RPMI7951 (cell line): Measurements from ENCODE around the gene TPK1. TPM values are rescaled to one million over a fixed set of nuclear protein-coding genes. Genes with fewer than 3 reads are reported as not detected.
"Not testable (repeated sequence)": the region's sequence is repeated elsewhere in the genome, so short reads cannot be mapped to it uniquely, and the experiment has no call there.

ENCODE experiments used
- DNase-seq: peaks from one replicate; pipeline ENCODE4 v3.0.0-alpha.2; 2012; ENCODE audit warnings: low read depth
- total RNA-seq: library from RNA; depleted of rRNA; stranded (reverse); fragments of >200 nt; shearing (Covaris generic); gene quantifications from 2 replicates; pipeline ENCODE4 v1.2.3, GENCODE V29; 2014

The TPK1 gene
- total RNA-seq, 1 experiment from 2014 or later = 2.5 TPM

DNA sequence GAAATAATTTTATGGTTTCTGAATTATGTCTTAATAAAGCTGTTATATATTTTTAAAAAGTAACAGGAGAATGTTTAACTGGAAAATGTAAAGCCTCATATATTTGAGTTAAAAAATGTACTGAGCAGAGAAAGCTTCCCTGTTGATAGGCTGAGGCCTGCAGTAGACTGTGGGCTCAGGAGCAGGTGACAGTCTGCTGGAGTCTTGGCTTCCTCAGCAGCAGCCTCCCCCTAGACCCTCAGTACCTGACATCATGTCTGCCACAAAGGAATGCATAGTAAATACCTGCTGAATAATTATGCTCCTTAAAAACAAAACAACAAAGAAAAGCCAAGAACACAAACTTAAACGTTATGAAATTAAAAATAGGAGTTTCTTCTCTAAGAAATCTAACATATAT, 358.5 kb downstream of the TPK1 start:
- DNase-seq = no peak

DNA sequence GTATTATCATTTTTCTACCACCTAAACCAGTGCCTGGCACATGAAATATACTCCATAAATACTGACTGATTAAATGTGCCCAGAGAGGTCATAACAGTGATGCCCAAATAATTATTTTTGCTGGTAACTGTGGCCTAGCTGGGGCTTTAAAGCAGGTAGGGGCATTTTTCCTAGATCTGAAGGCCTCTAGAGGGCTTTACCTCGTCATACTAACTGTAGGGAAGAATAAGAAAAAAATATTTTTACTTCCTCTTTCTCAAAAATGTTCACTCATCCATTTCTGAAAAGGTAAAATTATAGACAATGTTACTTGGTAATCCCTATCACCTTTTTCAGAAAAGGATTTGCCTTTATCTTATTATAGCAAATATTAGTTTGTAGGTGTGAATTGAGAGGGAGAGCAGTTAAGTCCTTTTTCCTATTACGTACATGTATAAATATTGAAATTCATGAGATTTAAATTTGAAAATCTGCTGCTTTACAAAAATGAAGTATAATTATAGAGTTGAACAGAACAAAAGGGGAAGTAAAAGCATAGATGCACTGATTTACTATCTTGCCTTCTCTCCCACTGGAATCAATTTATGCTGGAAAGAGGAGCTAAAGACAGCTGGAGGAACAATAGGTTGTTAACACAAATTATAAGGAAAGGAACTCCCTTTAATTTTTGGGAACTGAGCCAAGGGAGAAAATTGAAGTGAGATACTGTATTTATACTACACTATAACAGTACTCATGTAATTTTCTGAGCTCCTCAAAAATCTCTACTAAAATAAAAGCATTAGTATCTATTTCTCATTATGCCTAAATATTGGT, 360.8 kb downstream of the TPK1 start:
- DNase-seq = no peak

DNA sequence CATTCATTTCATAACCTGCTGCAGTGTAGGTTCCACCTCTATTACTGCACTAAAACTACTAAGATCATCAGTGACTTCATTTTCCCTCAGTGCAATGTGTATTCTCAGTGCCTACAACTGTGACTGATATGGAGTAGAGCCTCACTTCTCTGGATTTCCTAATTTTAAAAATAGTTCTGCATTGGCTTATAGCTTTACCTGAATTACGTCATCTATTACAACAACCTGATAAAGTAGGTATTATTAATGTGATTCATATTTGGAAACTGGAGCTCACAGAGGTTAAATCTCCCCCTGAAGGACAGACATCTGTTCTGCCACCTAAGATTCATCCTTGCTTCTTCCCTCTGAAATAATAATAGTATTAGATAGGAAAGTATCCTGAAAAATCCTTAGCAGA, 361.5 kb downstream of the TPK1 start:
- no peak for DNase-seq

DNA sequence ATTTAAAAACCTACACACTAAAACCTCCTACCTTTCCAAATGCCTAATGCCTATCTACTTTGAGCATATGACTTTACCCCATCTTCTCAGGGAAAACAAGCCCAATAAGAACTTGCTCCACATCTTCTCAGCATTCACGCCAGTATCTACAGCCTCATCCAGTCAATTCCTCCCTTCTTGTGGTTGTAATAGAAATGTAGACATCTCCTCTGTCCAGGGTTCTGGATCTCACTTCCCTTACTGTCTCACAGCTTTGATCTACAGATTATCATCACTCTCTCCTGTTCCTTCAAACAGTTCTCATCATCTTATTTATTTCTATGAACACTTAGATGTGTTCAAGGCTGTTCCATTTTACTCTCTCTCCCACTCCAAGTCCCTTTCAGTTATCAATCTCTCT, 361.9 kb downstream of the TPK1 start:
- DNase-seq = no peak

DNA sequence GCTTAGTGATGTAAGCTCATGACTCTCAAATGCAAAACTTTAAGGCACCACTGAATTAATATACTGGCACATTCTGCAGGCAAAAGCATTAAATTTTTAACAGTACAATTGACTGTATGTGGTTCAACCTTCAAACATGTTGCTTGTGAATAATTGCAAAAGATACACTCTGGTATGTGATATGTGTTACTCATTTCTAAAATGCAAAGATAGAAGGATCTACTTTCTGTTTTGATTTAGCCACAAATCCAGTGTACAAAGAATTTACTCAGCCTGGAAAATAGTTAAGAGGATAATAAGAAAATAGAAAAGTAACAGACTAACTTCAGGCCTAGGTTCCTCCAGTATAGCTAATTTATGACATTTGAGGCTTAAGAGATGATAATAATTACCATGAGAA, 365.8 kb downstream of the TPK1 start:
- DNase-seq = no peak

DNA sequence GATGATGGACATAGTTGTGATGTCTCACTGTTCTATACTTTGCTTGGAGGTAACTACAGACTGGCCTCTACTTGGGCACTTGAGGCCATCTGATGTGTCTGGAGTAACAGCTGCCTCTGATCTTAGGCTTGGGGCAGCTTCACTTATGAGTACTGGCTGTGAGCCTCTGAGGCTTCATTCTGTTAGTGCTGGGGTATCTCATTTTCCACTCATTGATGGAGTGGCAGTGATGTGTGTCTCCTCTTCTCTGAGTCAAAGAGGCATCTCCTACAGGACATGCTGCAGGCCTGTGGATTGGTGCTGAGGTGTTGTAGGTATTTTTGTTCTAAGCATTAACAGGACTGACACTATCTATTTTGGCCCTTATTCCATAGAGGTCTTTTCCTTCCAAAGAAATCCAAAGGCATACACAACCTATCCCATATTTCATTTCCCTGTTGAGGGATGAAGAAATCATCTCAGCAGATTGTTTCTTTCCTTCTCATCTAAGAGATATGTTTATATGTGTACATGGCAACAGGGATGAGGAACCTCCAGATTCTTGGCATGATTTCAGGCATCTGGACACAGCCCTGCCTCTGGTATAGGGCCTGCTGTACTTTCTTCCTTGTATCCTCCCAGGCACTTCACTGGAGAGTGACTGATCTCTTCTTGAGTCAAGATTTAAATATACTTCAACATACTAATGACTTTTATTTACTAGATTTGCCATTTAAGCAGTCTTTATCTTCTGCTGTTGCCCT, 366.7 kb downstream of the TPK1 start:
- DNase-seq = no peak

DNA sequence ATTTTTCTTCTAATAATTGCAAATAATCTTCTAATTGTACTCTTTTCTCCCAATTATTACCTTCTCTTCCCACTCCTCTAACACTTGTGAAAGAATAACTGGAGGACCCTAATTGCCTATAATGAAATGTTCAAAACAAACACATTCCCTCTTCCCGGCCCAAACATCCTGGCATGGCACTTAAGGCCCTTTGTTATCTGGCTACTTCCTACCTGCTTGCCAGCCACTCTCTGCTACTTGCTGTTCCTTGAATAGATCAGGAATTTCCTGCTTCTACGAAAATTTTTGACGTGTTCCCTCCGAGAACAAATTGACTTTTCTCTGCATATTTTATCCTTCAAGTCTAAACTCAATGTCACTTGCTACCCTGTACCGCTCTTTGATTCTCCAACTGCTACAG, 376.2 kb downstream of the TPK1 start:
- DNase-seq = no peak

DNA sequence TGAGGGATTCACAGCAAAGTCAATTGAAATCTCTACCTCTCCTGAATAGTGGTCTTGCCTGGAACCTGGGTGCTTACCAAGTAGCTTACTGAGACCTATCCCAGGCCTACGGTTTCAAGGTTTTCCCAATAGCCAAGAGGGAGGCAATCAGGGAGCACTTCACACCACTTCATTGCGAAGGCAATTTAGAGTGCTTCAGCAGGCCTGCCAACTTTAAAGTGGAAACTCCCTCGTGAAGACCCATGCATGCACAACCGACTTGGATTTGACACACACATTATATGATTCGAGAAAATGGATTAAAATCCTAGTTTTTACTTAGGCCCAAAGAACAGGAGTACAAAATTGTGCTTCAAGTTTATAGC, 380.8 kb downstream of the TPK1 start:
- DNase-seq = no peak

DNA sequence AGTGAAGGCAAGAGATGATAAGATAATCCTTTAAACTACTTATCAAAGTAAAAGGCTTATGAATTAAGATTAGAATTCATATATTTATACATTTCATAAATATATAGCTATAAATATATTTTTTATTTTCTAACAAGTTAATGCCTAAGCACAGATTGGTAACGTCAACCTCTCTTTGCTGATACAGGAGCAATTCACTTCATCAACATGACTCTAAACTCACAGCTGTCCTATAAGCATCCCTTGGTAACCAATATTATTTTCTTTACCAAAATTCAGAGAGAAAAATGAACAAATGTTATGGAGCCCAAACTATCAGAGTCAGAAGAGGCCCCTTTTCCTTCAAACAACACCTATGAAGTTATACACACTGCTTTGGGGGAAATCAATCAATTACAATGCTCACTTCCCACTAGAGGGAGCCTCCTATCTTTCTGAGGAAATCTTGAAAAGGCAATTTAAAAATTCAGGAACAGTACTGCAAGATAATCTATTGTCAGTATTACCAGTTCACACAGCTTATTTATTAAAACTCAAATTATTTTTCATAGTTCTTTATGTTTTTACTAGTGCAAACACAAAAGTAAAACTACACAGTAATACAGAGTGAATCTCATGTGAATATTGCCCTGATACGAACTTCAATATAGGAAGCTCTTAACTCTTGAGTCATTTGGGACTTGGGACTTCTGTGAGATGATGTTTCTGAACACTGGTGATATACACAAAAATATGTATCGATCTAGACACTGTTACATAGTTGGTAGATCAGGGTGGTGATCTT, 381.4 kb downstream of the TPK1 start:
- no peak for DNase-seq

DNA sequence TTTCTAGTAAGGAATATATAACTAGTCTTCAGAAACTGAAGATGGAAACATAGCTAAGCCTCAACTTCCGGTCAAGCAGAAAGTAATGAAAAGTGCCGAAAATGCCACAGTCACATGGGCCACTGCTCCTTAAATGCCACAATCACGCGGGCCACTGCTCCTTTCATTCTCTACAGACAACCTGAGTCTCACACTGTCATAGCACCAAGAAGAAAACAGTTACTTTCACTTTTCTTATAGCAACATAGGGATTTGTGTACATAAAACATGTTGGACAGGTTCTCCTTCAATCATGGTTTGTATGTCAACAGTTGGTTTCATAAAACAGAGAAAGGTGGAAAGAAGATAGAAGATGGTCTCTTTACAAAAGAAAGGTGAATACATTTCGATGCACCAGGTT, 383.8 kb downstream of the TPK1 start:
- DNase-seq = no peak

DNA sequence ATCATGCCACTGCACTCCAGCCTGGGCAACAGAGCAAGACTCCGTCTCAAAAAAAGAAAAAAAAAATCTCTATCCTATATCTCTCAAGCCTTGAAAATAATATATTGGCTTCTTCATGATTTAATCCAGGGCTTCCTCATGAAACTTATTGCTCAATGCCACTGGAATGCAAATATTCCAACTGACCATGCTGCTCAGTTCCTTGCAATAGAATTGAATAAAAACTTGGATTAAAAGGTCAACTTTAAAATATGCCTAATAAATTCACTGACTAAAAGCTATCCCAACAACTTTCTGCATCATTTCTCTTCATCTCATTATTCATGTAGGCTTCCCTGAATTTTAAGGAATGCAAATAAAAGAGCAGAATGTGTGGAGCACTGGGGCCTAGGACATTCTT, 390.3 kb downstream of the TPK1 start:
- no peak for DNase-seq

DNA sequence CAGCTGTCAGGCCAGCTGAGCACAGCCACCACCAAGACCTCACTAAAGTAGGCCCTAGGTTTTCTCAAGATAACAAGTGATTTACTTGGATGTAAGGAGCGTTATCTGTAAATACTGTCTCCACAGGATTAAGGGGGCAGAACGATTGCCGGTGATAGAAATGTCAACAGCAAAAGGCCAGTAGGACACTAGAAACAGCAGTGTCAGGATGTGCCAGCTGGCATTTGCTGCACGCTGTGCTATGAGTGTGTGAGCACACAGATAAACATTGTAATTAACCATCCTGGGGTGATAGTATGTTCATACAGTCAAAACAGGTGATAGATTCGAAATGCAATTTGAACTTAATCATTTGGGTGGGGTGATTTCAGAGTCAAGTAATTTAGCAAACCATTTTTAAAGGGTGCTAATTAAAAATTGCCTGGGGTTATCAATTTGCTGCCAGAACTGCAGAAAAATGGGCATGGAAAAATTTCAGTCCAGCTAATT, 396.1 kb downstream of the TPK1 start:
- DNase-seq = no peak

DNA sequence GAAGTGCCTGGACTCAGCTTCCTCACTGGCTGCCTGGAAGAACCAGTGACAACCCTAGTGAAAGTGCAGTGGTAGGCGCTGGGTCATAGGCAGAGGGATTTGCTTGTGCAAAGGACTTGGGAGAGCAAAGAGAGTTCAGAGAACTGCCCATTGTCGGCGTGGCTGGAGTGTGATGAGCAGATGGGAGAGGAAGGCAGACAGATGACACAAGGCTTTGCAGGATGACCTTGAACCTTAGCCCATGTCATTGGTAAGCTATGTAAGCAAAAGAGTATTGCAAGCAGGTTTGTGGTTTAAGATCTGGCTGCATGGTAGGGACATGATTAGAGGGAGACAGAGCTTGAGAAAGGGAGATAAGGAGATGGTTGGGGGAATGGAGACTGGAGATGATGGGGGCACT, 397.1 kb downstream of the TPK1 start:
- no peak for DNase-seq

DNA sequence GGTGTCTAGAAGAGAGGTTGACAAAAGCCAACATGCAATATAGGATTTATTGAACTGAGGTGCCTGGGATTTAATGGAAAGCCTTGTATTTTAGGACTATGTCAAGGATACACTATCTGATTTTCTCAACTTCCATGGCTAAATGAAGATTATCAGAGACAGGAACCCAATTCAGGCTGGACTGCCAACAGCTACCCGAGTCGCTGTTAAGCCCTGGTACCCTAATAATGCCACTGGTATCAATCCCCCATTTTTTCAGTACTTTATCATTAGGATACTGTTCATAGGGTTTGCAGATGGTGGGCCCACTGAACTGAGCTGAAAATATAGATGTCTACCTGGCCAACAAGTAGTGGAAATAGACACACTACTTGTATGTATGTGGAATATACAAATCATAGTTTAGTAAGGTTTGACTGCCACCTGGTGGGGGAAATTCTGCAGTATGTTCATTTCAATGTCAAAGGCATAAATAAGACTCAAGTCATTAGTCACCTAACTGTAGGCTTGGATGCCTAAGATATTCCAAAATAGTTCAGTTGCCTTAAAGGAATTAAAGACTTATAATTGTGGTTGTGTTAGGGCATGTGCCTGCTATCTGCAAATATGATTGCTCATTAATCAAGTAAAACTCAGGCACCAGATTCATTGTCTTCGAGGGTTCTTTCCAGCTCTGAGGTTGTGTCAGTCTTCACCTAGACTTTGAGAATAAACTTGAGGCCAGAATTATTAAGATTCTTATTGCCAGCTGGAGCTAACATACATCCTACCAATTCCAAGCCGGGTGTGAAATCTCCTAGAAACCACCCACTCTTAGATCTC, 398.3 kb downstream of the TPK1 start:
- peak; percentile 46 for DNase-seq

DNA sequence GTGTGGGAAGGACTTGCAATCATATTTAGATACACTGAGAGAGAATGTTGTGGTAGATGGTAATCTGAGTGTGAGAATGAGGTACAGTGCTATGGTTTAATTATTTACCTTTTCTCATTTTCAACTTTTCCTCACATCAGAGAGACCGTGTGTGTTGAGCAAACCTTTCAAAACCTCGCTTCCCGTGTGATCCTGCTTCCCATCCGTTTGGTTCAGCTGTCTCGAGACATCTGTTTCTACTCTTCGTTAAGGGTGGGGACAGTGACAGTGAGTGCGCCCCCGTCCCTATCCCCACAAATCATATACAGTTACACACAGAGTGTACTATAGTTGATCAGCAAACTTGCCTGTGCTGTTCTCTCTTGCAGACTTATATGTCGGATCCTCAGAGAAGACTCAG, 399.4 kb downstream of the TPK1 start:
- no peak for DNase-seq

DNA sequence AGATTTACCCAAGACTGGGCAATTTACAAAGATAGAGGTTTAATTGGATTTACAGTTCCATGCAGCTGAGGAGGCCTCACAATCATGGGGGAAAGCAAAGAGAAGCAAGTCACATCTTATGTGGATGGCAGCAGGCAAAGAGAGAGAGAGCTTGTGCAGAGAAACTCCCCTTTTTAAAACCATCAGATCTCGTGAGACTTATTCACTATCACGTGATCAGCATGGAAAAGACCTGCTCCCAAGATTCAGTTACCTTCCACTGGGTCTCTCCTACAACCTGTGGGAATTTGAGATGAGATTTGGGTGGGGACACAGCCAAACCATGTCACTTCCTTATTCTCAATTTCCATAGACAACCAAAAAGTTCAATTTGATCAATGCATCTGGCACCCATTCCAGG, 407.4 kb downstream of the TPK1 start:
- DNase-seq = no peak

DNA sequence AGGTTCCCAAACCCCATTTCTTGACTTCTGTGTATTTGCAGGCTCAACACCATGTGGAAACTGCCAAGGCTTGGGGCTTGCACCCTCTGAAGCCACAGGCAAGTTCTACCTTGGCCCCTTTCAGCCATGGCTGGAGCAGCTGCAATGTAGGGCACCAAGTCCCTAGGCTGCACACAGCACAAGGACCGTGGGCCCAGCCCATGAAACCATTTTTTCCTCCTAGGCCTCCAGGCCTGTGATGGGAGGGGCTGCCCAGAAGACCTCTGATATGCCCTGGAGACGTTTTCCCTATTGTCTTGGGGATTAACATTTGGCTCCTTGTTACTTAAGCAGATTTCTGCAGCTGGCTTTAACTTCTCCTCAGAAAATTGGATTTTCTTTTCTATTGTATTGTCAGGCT, 408.3 kb downstream of the TPK1 start:
- not testable (repeated sequence) for DNase-seq

DNA sequence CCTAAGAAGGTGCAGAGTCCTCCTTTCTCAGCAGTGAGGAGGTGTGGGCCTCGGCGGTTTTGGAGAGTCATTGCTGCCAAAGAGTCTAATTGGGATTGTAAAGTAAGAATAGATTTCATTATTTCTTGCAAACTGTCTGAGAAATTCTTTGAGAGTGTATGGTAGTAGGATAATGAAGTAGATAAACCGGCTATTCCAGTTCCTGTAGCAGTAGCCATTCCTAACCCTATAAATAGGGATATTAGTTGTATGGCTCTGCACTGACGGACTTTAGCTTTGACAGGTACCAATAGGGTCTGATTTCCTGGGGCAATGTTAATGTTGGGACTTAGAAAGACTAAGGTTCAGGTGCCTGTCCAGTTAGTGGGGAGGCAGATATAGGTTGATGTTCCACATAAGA, 416.9 kb downstream of the TPK1 start:
- DNase-seq = not testable (repeated sequence)

DNA sequence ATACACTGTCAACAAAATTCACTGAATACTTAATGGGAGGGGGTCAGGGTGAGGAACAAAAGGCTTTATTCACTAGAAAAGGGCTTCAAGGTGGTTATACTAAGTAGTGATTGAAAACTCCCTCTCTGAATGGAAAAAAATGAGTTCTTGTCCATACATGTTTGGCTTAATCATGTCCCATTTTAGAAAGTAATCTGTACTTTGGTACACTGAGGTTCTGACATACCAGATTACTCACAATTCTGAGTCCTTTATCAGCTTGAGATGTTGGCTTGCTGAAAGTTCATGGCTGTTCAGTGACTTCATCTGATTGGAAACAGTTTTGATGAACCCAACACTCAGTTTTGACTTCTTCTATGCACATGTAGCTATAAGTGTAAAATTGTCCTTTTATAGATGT, 419.5 kb downstream of the TPK1 start:
- no peak for DNase-seq

DNA sequence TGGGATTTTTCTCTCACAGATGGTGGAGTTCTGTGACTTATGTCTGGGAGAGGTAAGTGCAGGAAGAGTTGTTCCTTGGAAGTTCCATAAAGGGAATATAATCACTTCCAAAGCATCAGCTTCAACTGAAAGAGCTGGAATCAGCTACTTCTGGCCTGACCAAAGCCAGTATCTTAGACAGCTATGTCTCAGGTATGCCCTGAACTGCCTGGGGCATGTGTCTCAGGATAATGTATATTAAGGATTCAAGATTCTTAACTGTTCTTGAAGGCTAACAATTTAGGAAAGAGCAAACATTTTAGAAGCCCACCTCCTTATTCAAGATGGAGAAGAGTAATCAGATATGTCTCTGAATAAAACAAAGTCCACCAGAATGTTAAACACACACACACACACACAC, 420.0 kb downstream of the TPK1 start:
- DNase-seq = no peak

DNA sequence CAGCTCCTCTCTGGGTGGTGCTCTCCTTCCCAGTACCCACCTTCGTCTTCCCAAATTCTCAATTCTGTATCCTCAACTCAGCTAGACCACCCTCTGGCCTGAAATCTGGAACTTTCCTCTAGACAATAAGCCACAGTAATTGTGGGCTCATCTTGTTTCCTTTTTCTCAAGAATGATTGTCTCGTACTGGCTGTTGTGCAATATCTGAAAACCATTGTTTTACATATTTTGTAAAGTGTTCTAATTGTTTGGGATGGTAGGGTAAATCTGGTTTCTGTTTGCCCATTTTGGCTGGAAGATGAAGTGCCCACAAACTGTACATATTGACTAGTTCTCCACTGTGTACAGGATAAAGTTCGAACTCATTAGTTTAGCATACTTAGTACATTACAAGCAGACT, 421.0 kb downstream of the TPK1 start:
- DNase-seq = no peak

DNA sequence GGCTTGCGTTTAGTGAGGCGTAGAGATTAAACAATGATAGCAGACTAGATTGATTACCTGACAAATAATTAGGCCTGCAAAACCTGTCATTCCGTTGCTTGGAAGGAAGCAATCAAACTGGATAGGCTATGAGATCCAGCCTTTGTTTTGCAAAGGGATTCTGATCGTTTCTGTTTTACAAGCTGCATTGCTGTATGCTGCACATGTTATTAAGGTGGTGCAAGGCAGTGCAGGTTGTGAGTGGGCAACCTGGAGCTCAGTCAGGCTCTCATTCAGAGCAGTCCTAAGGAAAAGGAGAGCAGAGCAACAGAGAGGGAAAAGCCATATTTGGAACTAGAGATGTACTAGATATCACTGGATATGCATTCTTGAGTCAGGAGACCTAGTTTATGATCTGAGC, 425.4 kb downstream of the TPK1 start:
- DNase-seq = no peak
